ENCODE data around the gene MCM3AP.

GRCh38 chr21:46266946-46267345, 18.5 kb downstream of the MCM3AP start:
- TF ChIP-seq EZH2 (IDR thresholded peaks at IDR 0.05; ENCODE audit: borderline replicate concordance) (no peak), CTCF (IDR thresholded peaks at IDR 0.05; ENCODE audit: poor library complexity) (no peak), EZH2phosphoT487 (IDR thresholded peaks at IDR 0.05; ENCODE audit: low read depth, severe bottlenecking, unreplicated experiment) (no peak)

Data from hepatocyte (in vitro differentiated cells).